Right cardiac atrium (tissue), 5 donors: ENCODE data around the gene CAPZA2. TPM values are rescaled to one million over a fixed set of nuclear protein-coding genes. Genes with fewer than 3 reads are reported as not detected.
"Not testable (repeated sequence)": the region's sequence is repeated elsewhere in the genome, so short reads cannot be mapped to it uniquely, and the experiment has no call there.

Experiments used
- ATAC-seq, 2 donors: fragments of 200-7000 bp; cut with Tn5 transposase; one replicate each; pipeline versions ENCODE4 v1.8.0 to v1.9.1; 2020; ENCODE audit warnings: moderate library complexity in 2 of 2, mild to moderate bottlenecking in 1 of 2
- DNase-seq, 3 donors: peaks; one replicate each; pipeline ENCODE4 v3.0.0-alpha.2; 2020
- H3K27ac ChIP-seq: one replicate; pipeline ENCODE4 v1.5.1; 2013; ENCODE audit warnings: mild to moderate bottlenecking, low read length, control low read depth, moderate library complexity
- H3K27me3 ChIP-seq: one replicate; pipeline ENCODE4 v1.6.1; 2013; ENCODE audit not compliant: control insufficient read depth, insufficient read depth
- H3K4me1 ChIP-seq: one replicate; pipeline ENCODE4 v1.6.1; 2013; ENCODE audit warnings: low read length; ENCODE audit not compliant: control insufficient read depth, insufficient read depth
- H3K4me3 ChIP-seq: one replicate; pipeline ENCODE4 v1.5.1; 2013; ENCODE audit warnings: low read length, control low read depth
- H3K9me3 ChIP-seq: one replicate; pipeline ENCODE4 v1.6.1; 2013; ENCODE audit warnings: low read length; ENCODE audit not compliant: control insufficient read depth
- intact Hi-C, 4 donors: fragments of 100-400 bp; cut with DNase I; formaldehyde crosslinking; loops; one replicate each; pipeline versions ENCODE4 v1.11.0 to v1.14.0; 2022 to 2023
- polyA plus RNA-seq: library from polyadenylated mRNA; stranded (reverse); fragments of 200-250 nt; gene quantifications from one replicate; pipeline ENCODE4 v1.2.3, GENCODE V29; 2013
- total RNA-seq, 4 donors: library from RNA; stranded (reverse); fragmentation: NEBNext Ultra II Directional; extraction: Animal tissue kit (Norgen Biotek cat#: 25700); gene quantifications; one replicate each; pipeline ENCODE4 v1.2.1, GENCODE V29; 2021
- donor health status: healthy with polysubstance abuse.
- donor health status: DM: no; HTN: yes; CAD: no.
- donor health status: DM: no; HTN: no; CAD: no.
- donor health status: DM: no; HTN: yes; CAD: no; lungs with severe emphysema.
- donor health status: DM: yes; HTN: yes; CAD: no.

Gene CAPZA2
- total and polyA plus RNA-seq, 5 donors, result 71.9 to 447 (median 336) TPM

DNA sequence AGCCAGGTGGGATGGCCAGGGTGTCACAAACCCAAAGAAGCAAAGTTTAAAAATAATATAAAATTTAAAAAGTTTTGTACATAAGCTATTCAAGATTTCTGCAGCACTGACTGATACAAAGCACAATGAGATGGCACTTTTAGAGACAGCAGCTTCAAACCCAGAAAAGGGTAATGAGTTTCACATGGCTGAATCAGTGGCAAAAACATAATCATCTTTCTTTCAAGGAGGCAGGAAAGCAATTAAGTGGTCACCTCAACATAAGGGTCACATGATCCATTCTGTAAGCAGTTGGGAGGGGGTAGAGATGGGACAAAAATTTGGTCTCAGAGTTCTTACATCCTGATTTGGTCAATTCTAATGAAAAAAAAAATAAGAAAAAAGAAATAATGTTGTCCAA, 108.8 kb downstream of the CAPZA2 start:
- H3K27ac ChIP-seq, H3K27me3 ChIP-seq, H3K4me1 ChIP-seq, ATAC-seq, H3K9me3 ChIP-seq, H3K4me3 ChIP-seq, DNase-seq, intact Hi-C loops: not testable (repeated sequence)

Other genes with a start within 250 kb of the CAPZA2 start
- gene MET, start 190.4 kb upstream of the CAPZA2 start, total RNA-seq, result 10 to 100 TPM in 3 of 4 donors, 1 to 10 TPM in 1; 8.4 to 20.0 (median 14.7) TPM
- 4.1 TPM for gene MET, start 190.4 kb upstream of the CAPZA2 start, polyA plus RNA-seq
- gene ST7, start 90.9 kb downstream of the CAPZA2 start, total RNA-seq, result 10 to 100 TPM; 35.2 to 36.8 (median 36.3) TPM
- gene ST7, start 90.9 kb downstream of the CAPZA2 start, polyA plus RNA-seq, result 25.0 TPM